ENCODE results near the gene QPCTL.
A peak's percentile ranks its signal among the peaks of the same experiment; 100 is the strongest.

QPCTL gene

GRCh38 chr19:45668342-45668871, 24.1 kb upstream of the QPCTL start:
- H3K27ac ChIP-seq: no peak overlapping the region
- no peaks in the 10 kb centered on the region for H3K36me3 ChIP-seq (ENCODE audit: insufficient read depth, low read length)
- H3K9ac ChIP-seq (ENCODE audit: insufficient read length): peak overlapping the region; percentile 60
- no peak for TF ChIP-seq POLR2AphosphoS5 (IDR thresholded peaks at IDR 0.05; ENCODE audit: borderline replicate concordance, low read depth, low read length)
- no peak for TF ChIP-seq FOXP2 (optimal IDR thresholded peaks at IDR 0.05; ENCODE audit: control extremely low read depth, extremely low read length, insufficient read depth)
- no peak for TF ChIP-seq EZH2 (IDR thresholded peaks at IDR 0.05)
- H3K9me3 ChIP-seq (ENCODE audit: low read depth, low read length): no peaks in the 10 kb centered on the region
- H3K4me3 ChIP-seq: peak overlapping the region; percentile 86
- no peak for DNase-seq (ENCODE audit: low read depth, low spot score)

- Histone ChIP-seq H3K4me3 (no peak overlapping the region), H3K9me3 (ENCODE audit: low read depth, low read length) (no peaks in the 10 kb centered on the region), H3K36me3 (ENCODE audit: insufficient read depth, low read length) (no peaks in the 10 kb centered on the region), H3K27ac (no peak overlapping the region), H3K9ac (ENCODE audit: insufficient read length) (no peak overlapping the region)
- DNase-seq (ENCODE audit: low read depth, low spot score): peak; percentile 32
- no peak for TF ChIP-seq FOXP2 (optimal IDR thresholded peaks at IDR 0.05; ENCODE audit: control extremely low read depth, extremely low read length, insufficient read depth)
- TF ChIP-seq POLR2AphosphoS5 (IDR thresholded peaks at IDR 0.05; ENCODE audit: borderline replicate concordance, low read depth, low read length): no peak
- no peak for TF ChIP-seq EZH2 (IDR thresholded peaks at IDR 0.05)
These were observed 21.6 kb upstream of the QPCTL start for GRCh38 chr19:45670670-45671453.

GRCh38 chr19:45674946-45675345, 17.5 kb upstream of the QPCTL start:
- TF ChIP-seq EZH2 (IDR thresholded peaks at IDR 0.05) (no peak), FOXP2 (optimal IDR thresholded peaks at IDR 0.05; ENCODE audit: control extremely low read depth, extremely low read length, insufficient read depth) (no peak), POLR2AphosphoS5 (IDR thresholded peaks at IDR 0.05; ENCODE audit: borderline replicate concordance, low read depth, low read length) (no peak)
- H3K9ac ChIP-seq (ENCODE audit: insufficient read length): no peak overlapping the region
- H3K9me3 ChIP-seq (ENCODE audit: low read depth, low read length): no peaks in the 10 kb centered on the region
- no peaks in the 10 kb centered on the region for H3K36me3 ChIP-seq (ENCODE audit: insufficient read depth, low read length)
- no peak overlapping the region for H3K27ac ChIP-seq
- H3K4me3 ChIP-seq: no peak overlapping the region
- no peak for DNase-seq (ENCODE audit: low read depth, low spot score)

GRCh38 chr19:45676851-45677263, 15.6 kb upstream of the QPCTL start:
- Histone ChIP-seq H3K9me3 (ENCODE audit: low read depth, low read length) (no peaks in the 10 kb centered on the region), H3K36me3 (ENCODE audit: insufficient read depth, low read length) (no peaks in the 10 kb centered on the region), H3K27ac (no peak overlapping the region), H3K4me3 (peak overlapping the region; percentile 71; the same call in 1 of the 2 replicates), H3K9ac (ENCODE audit: insufficient read length) (no peak overlapping the region)
- no peak for TF ChIP-seq FOXP2 (optimal IDR thresholded peaks at IDR 0.05; ENCODE audit: control extremely low read depth, extremely low read length, insufficient read depth)
- no peak for TF ChIP-seq POLR2AphosphoS5 (IDR thresholded peaks at IDR 0.05; ENCODE audit: borderline replicate concordance, low read depth, low read length)
- TF ChIP-seq EZH2 (IDR thresholded peaks at IDR 0.05): no peak
- no peak for DNase-seq (ENCODE audit: low read depth, low spot score)

- no peak overlapping the region for H3K27ac ChIP-seq
- peak; percentile 75 for DNase-seq (ENCODE audit: low read depth, low spot score)
- H3K9ac ChIP-seq (ENCODE audit: insufficient read length): no peak overlapping the region
- no peaks in the 10 kb centered on the region for H3K36me3 ChIP-seq (ENCODE audit: insufficient read depth, low read length)
- no peaks in the 10 kb centered on the region for H3K9me3 ChIP-seq (ENCODE audit: low read depth, low read length)
- H3K4me3 ChIP-seq: peak overlapping the region; percentile 71
- TF ChIP-seq POLR2AphosphoS5 (IDR thresholded peaks at IDR 0.05; ENCODE audit: borderline replicate concordance, low read depth, low read length) (no peak), EZH2 (IDR thresholded peaks at IDR 0.05) (no peak), FOXP2 (optimal IDR thresholded peaks at IDR 0.05; ENCODE audit: control extremely low read depth, extremely low read length, insufficient read depth) (no peak)
These were observed 14.9 kb upstream of the QPCTL start for GRCh38 chr19:45677351-45678230.

GRCh38 chr19:45681391-45682015, 11.0 kb upstream of the QPCTL start:
- Histone ChIP-seq H3K36me3 (ENCODE audit: insufficient read depth, low read length) (peaks cover 11% of the 10 kb centered on the region; the same call in 1 of the 2 replicates), H3K27ac (no peak overlapping the region), H3K9me3 (ENCODE audit: low read depth, low read length) (no peaks in the 10 kb centered on the region), H3K4me3 (peak overlapping the region; percentile 78), H3K9ac (ENCODE audit: insufficient read length) (no peak overlapping the region)
- no peak for DNase-seq (ENCODE audit: low read depth, low spot score)
- TF ChIP-seq EZH2 (IDR thresholded peaks at IDR 0.05) (no peak), POLR2AphosphoS5 (IDR thresholded peaks at IDR 0.05; ENCODE audit: borderline replicate concordance, low read depth, low read length) (no peak), FOXP2 (optimal IDR thresholded peaks at IDR 0.05; ENCODE audit: control extremely low read depth, extremely low read length, insufficient read depth) (peak; percentile 26)

- DNase-seq (ENCODE audit: low read depth, low spot score): no peak
- Histone ChIP-seq H3K36me3 (ENCODE audit: insufficient read depth, low read length) (peaks cover 15% of the 10 kb centered on the region), H3K4me3 (peak overlapping the region; percentile 78), H3K9ac (ENCODE audit: insufficient read length) (no peak overlapping the region), H3K27ac (no peak overlapping the region), H3K9me3 (ENCODE audit: low read depth, low read length) (no peaks in the 10 kb centered on the region)
- TF ChIP-seq POLR2AphosphoS5 (IDR thresholded peaks at IDR 0.05; ENCODE audit: borderline replicate concordance, low read depth, low read length) (no peak), FOXP2 (optimal IDR thresholded peaks at IDR 0.05; ENCODE audit: control extremely low read depth, extremely low read length, insufficient read depth) (no peak), EZH2 (IDR thresholded peaks at IDR 0.05) (no peak)
These were observed 10.3 kb upstream of the QPCTL start for GRCh38 chr19:45682117-45682516.
